CD4-positive, alpha-beta T cell (primary cell): ENCODE data around the gene ACOX3. TPM values are rescaled to one million over a fixed set of nuclear protein-coding genes. Genes with fewer than 3 reads are reported as not detected.

ENCODE experiments used
- ATAC-seq: fragments of 200-7000 bp; cut with Tn5 transposase; one replicate; pipeline ENCODE4 v1.10.0; 2022; ENCODE audit warnings: mild to moderate bottlenecking; ENCODE audit not compliant: poor library complexity
- CTCF ChIA-PET: fragments of 350-600 bp; sonication (Branson Sonifier 250); formaldehyde crosslinking; loops from one replicate; lab custom pipeline; 2021; ENCODE audit warnings: antibody characterized with exemption, inconsistent platforms; lab: Charles Lee
- POLR2A ChIA-PET: fragments of 350-600 bp; sonication (Branson Sonifier 250); formaldehyde crosslinking; loops from one replicate; lab custom pipeline; 2021; ENCODE audit warnings: antibody characterized with exemption, inconsistent platforms; lab: Charles Lee
- DNase-seq, 14 experiments: peaks; one replicate each; pipeline ENCODE4 v3.0.0-alpha.2; 2013 to 2020; ENCODE audit warnings: mixed read lengths in 2 of 14
- H3K27ac ChIP-seq, 2 donors: one replicate each; pipeline versions ENCODE4 v1.5.1 to v1.7.0; 2013; ENCODE audit warnings: low read length in 2 of 2, low read depth in 1 of 2, mild to moderate bottlenecking in 1 of 2
- H3K27me3 ChIP-seq, 2 experiments: 1 replicate in 1 of 2; 2 replicates in 1 of 2; pipeline versions ENCODE4 v1.6.1 to v1.7.0; 2013; ENCODE audit warnings: low read length in 2 of 2, control low read depth in 1 of 2, mild to moderate bottlenecking in 1 of 2, moderate library complexity in 1 of 2; ENCODE audit not compliant: insufficient read depth in 2 of 2, control insufficient read depth in 1 of 2
- H3K36me3 ChIP-seq: one replicate; pipeline ENCODE4 v1.6.1; 2013; ENCODE audit warnings: low read length, control low read depth; ENCODE audit not compliant: insufficient read depth
- H3K4me1 ChIP-seq: one replicate; pipeline ENCODE4 v1.6.1; 2013; ENCODE audit warnings: low read length, control low read depth; ENCODE audit not compliant: insufficient read depth
- H3K4me3 ChIP-seq: one replicate; pipeline ENCODE4 v1.5.1; 2013; ENCODE audit warnings: mild to moderate bottlenecking, low read length, moderate library complexity
- H3K9me3 ChIP-seq, 2 experiments: 1 replicate in 1 of 2; 2 replicates in 1 of 2; pipeline versions ENCODE4 v1.6.1 to v1.7.0; 2013; ENCODE audit warnings: low read length in 2 of 2, mild to moderate bottlenecking in 2 of 2, control low read depth in 1 of 2, moderate library complexity in 1 of 2; ENCODE audit not compliant: control insufficient read depth in 1 of 2, insufficient read depth in 1 of 2
- H3K27ac Mint-ChIP-seq: one replicate; pipeline ENCODE4 v1.8.0; 2020; ENCODE audit warnings: mixed read lengths
- H3K27me3 Mint-ChIP-seq: one replicate; pipeline ENCODE4 v1.8.0; 2021; ENCODE audit warnings: mixed read lengths
- H3K36me3 Mint-ChIP-seq: one replicate; pipeline ENCODE4 v1.8.0; 2021; ENCODE audit warnings: low read depth, mixed read lengths
- H3K4me1 Mint-ChIP-seq: one replicate; pipeline ENCODE4 v1.8.0; 2021; ENCODE audit warnings: low read depth, mixed read lengths
- H3K4me3 Mint-ChIP-seq: one replicate; pipeline ENCODE4 v1.8.0; 2020; ENCODE audit warnings: mild to moderate bottlenecking, mixed read lengths
- H3K9me3 Mint-ChIP-seq: one replicate; pipeline ENCODE4 v1.8.0; 2020; ENCODE audit warnings: mixed read lengths
- CTCF ChIP-seq: fragments of 200-600 bp; IDR thresholded peaks from one replicate; pipeline ENCODE4 v1.8.0; 2022; ENCODE audit warnings: antibody characterized with exemption, mild to moderate bottlenecking
- intact Hi-C, 2 experiments: fragments of 100-400 bp; cut with DNase I in 1 of 2; cut with micrococcal nuclease in 1 of 2; formaldehyde crosslinking; loops; one replicate each; pipeline versions ENCODE4 v1.15.1 to v1.9.0; 2023 to 2025; cut with DNase I, micrococcal nuclease
- total RNA-seq, 174 experiments: library from RNA in 2 of 174; stranded (reverse) in 2 of 174; gene quantifications; one replicate each; pipeline ENCODE4 v1.2.3 and lab custom pipeline; 2021 to 2026

ACOX3 gene
- total RNA-seq, 2 experiments from 2014 or later, result 4.9 to 6.1 TPM

- ATAC-seq (no peak), DNase-seq (peak in 1 of 14 experiments; percentile 14)
- Mint-ChIP-seq H3K4me3 (no peak overlapping the region), H3K9me3 (peaks cover 5% of the 10 kb centered on the region), H3K4me1 (no peaks in the 10 kb centered on the region), H3K27me3 (no peaks in the 10 kb centered on the region), H3K27ac (no peak overlapping the region), H3K36me3 (no peaks in the 10 kb centered on the region)
- H3K36me3 ChIP-seq, result no peaks in the 10 kb centered on the region
- ChIA-PET POLR2A (no interaction called here), CTCF (no interaction called here)
- peaks cover 0 to 2% of the 10 kb centered on the region in 2 experiments for H3K27me3 ChIP-seq
- H3K27ac ChIP-seq, result no peak overlapping the region
- peaks cover 5 to 27% of the 10 kb centered on the region in 2 experiments for H3K9me3 ChIP-seq
- intact Hi-C loops, result no loop called here
- no peaks in the 10 kb centered on the region for H3K4me1 ChIP-seq
- no peak for TF ChIP-seq CTCF
- H3K4me3 ChIP-seq, result no peak overlapping the region
Measured at GRCh38 chr4:8330821-8331574, 109.5 kb downstream of the ACOX3 start.

GRCh38 chr4:8329859-8330761 lies 110.4 kb downstream of the ACOX3 start:
- Histone ChIP-seq H3K36me3 (no peaks in the 10 kb centered on the region), H3K9me3 (peaks cover 0 to 23% of the 10 kb centered on the region in 2 experiments), H3K4me3 (no peak overlapping the region), H3K27ac (no peak overlapping the region), H3K27me3 (peaks cover 0 to 2% of the 10 kb centered on the region in 2 experiments), H3K4me1 (no peaks in the 10 kb centered on the region)
- no peaks in the 10 kb centered on the region for H3K27me3 Mint-ChIP-seq
- no peak overlapping the region for H3K4me3 Mint-ChIP-seq
- intact Hi-C loops, result no loop called here
- peaks cover 2% of the 10 kb centered on the region for H3K9me3 Mint-ChIP-seq
- CTCF ChIA-PET, result no interaction called here
- no peaks in the 10 kb centered on the region for H3K36me3 Mint-ChIP-seq
- no peak overlapping the region for H3K27ac Mint-ChIP-seq
- ATAC-seq, result no peak
- peak in 1 of 14 experiments; percentile 29 for DNase-seq
- TF ChIP-seq CTCF, result no peak
- H3K4me1 Mint-ChIP-seq, result no peaks in the 10 kb centered on the region
- POLR2A ChIA-PET, result no interaction called here

- ATAC-seq (no peak), DNase-seq (no peak)
- Mint-ChIP-seq H3K4me1 (no peaks in the 10 kb centered on the region), H3K36me3 (no peaks in the 10 kb centered on the region), H3K9me3 (peaks cover 2% of the 10 kb centered on the region), H3K27me3 (no peaks in the 10 kb centered on the region), H3K27ac (no peak overlapping the region), H3K4me3 (no peak overlapping the region)
- ChIA-PET POLR2A (no interaction called here), CTCF (no interaction called here)
- TF ChIP-seq CTCF, result no peak
- no peak overlapping the region for H3K4me3 ChIP-seq
- no peaks in the 10 kb centered on the region for H3K4me1 ChIP-seq
- H3K36me3 ChIP-seq, result no peaks in the 10 kb centered on the region
- H3K27me3 ChIP-seq, result peaks cover 0 to 2% of the 10 kb centered on the region in 2 experiments
- H3K9me3 ChIP-seq, result peaks cover 0 to 17% of the 10 kb centered on the region in 2 experiments
- no peak overlapping the region for H3K27ac ChIP-seq
- intact Hi-C loops, result no loop called here
Measured at GRCh38 chr4:8329560-8329858, 111.0 kb downstream of the ACOX3 start.
